Common myeloid progenitor, CD34-positive (primary cell): Measurements from ENCODE around the gene GTF2E1.

Experiments used
- CTCF ChIA-PET: fragments of 350-600 bp; sonication (Branson Sonifier 250); formaldehyde crosslinking; loops from one replicate; lab custom pipeline; 2021; ENCODE audit warnings: antibody characterized with exemption; lab: Charles Lee
- POLR2A ChIA-PET: fragments of 350-600 bp; sonication (Branson Sonifier 250); formaldehyde crosslinking; loops from one replicate; lab custom pipeline; 2021; ENCODE audit warnings: antibody characterized with exemption; lab: Charles Lee
- DNase-seq, 3 donors: peaks; one replicate each; pipeline versions ENCODE4 v3.0.0 to v3.0.0-alpha.2; 2013
- H3K27ac ChIP-seq, 2 experiments: 1 replicate in 1 of 2; 2 replicates in 1 of 2; pipeline ENCODE4 v1.7.0; 2013; ENCODE audit warnings: inconsistent platforms in 2 of 2, low read length in 2 of 2, mild to moderate bottlenecking in 2 of 2, low read depth in 1 of 2, moderate library complexity in 1 of 2; ENCODE audit not compliant: severe bottlenecking in 2 of 2, insufficient read depth in 1 of 2, poor library complexity in 1 of 2
- H3K27me3 ChIP-seq, 5 experiments: replicated peaks in 2 of 5; 1 replicate in 3 of 5; 2 replicates in 2 of 5; pipeline versions ENCODE4 v1.6.1 to v1.7.0; 2013; ENCODE audit warnings: low read length in 4 of 5, mild to moderate bottlenecking in 2 of 5, moderate library complexity in 2 of 5, inconsistent platforms in 1 of 5; ENCODE audit not compliant: insufficient read depth in 5 of 5, control insufficient read depth in 4 of 5
- H3K36me3 ChIP-seq, 4 experiments: 1 replicate in 2 of 4; 2 replicates in 2 of 4; pipeline versions ENCODE4 v1.6.1 to v1.7.0; 2013; ENCODE audit warnings: low read length in 3 of 4, control low read depth in 1 of 4, mild to moderate bottlenecking in 1 of 4; ENCODE audit not compliant: control insufficient read depth in 4 of 4, insufficient read depth in 4 of 4
- H3K4me1 ChIP-seq, 4 experiments: 1 replicate in 3 of 4; 2 replicates in 1 of 4; pipeline versions ENCODE4 v1.6.1 to v1.7.1; 2013; ENCODE audit warnings: low read length in 3 of 4, mild to moderate bottlenecking in 3 of 4, control low read depth in 1 of 4, inconsistent platforms in 1 of 4, moderate library complexity in 1 of 4; ENCODE audit not compliant: control insufficient read depth in 4 of 4, insufficient read depth in 4 of 4; ENCODE audit errors: control extremely low read depth in 1 of 4
- H3K4me3 ChIP-seq, 7 experiments: 1 replicate in 4 of 7; 2 replicates in 3 of 7; pipeline versions ENCODE4 v1.5.1 to v1.7.0; 2013; ENCODE audit warnings: mild to moderate bottlenecking in 7 of 7, low read length in 6 of 7, moderate library complexity in 6 of 7, inconsistent platforms in 2 of 7, low read depth in 2 of 7, control low read depth in 1 of 7; ENCODE audit not compliant: insufficient read depth in 4 of 7, control insufficient read depth in 1 of 7; ENCODE audit errors: extremely low read depth in 1 of 7
- H3K9me3 ChIP-seq, 5 experiments: 1 replicate in 4 of 5; 2 replicates in 1 of 5; pipeline versions ENCODE4 v1.6.1 to v1.7.1; 2013; ENCODE audit warnings: low read length in 4 of 5, mild to moderate bottlenecking in 2 of 5, inconsistent platforms in 1 of 5, low read depth in 1 of 5, moderate library complexity in 1 of 5; ENCODE audit not compliant: control insufficient read depth in 4 of 5, insufficient read depth in 2 of 5; ENCODE audit errors: control extremely low read depth in 1 of 5
- WGBS: methylation state at CpG from one replicate; pipeline ENCODE4 v1.1.5; 2013; ENCODE audit not compliant: insufficient coverage; 5-methylcytosine and 5-hydroxymethylcytosine counted together

Gene GTF2E1

GRCh38 chr3:120765830-120766493, 23.4 kb downstream of the GTF2E1 start:
- no peak for DNase-seq
- POLR2A ChIA-PET: interaction anchor here (0.5 kb wide), 1 partner anchor 346 kb away, joined by 3 read pairs; no protein-coding TSS in a partner anchor
- no peak overlapping the region for H3K4me3 ChIP-seq
- H3K27me3 ChIP-seq: no peaks in the 10 kb centered on the region
- H3K27ac ChIP-seq: no peak overlapping the region
- no peaks in the 10 kb centered on the region for H3K9me3 ChIP-seq
- CTCF ChIA-PET: no interaction called here
- H3K4me1 ChIP-seq: no peaks in the 10 kb centered on the region
- H3K36me3 ChIP-seq: peaks cover 2 to 5% (median 3%) of the 10 kb centered on the region in 4 experiments

GRCh38 chr3:120766576-120766975, 24.0 kb downstream of the GTF2E1 start:
- DNase-seq: no peak
- Histone ChIP-seq H3K27ac (no peak overlapping the region), H3K9me3 (no peaks in the 10 kb centered on the region), H3K4me1 (no peaks in the 10 kb centered on the region), H3K4me3 (no peak overlapping the region), H3K27me3 (no peaks in the 10 kb centered on the region), H3K36me3 (peaks cover 3 to 12% (median 4%) of the 10 kb centered on the region in 4 experiments)
- WGBS: 90% methylated on average over 2 of the region's 3 CpGs
- CTCF ChIA-PET: interaction anchor here (2.0 kb wide), 1 partner anchor 13 kb away, joined by 6 read pairs; no protein-coding TSS in a partner anchor
- POLR2A ChIA-PET: no interaction called here

GRCh38 chr3:120767106-120767505, 24.6 kb downstream of the GTF2E1 start:
- H3K4me1 ChIP-seq: no peaks in the 10 kb centered on the region
- no peaks in the 10 kb centered on the region for H3K9me3 ChIP-seq
- no peak overlapping the region for H3K27ac ChIP-seq
- peaks cover 4 to 16% (median 9%) of the 10 kb centered on the region in 4 experiments for H3K36me3 ChIP-seq
- no peaks in the 10 kb centered on the region for H3K27me3 ChIP-seq
- ChIA-PET POLR2A (no interaction called here), CTCF (interaction anchor here (2.0 kb wide), 1 partner anchor 13 kb away, joined by 6 read pairs; no protein-coding TSS in a partner anchor)
- H3K4me3 ChIP-seq: no peak overlapping the region
- 100% methylated on average over 1 of the region's 1 CpG for WGBS
- DNase-seq: no peak

- Histone ChIP-seq H3K4me1 (no peaks in the 10 kb centered on the region), H3K27ac (no peak overlapping the region), H3K36me3 (peaks cover 8 to 30% (median 11%) of the 10 kb centered on the region in 4 experiments), H3K9me3 (no peaks in the 10 kb centered on the region), H3K4me3 (no peak overlapping the region), H3K27me3 (no peaks in the 10 kb centered on the region)
- WGBS: 100% methylated on average over 2 of the region's 2 CpGs
- ChIA-PET POLR2A (no interaction called here), CTCF (interaction anchor here (0.8 to 1.5 kb wide), 3 partner anchors 11 to 603 kb away, joined by 3 read pairs; partner anchors contain the start of genes GTF2E1 and RABL3)
- no peak for DNase-seq
Measured at GRCh38 chr3:120769436-120769835, 26.9 kb downstream of the GTF2E1 start.

GRCh38 chr3:120770891-120771290, 28.3 kb downstream of the GTF2E1 start:
- Histone ChIP-seq H3K9me3 (no peaks in the 10 kb centered on the region), H3K36me3 (peaks cover 8 to 42% (median 13%) of the 10 kb centered on the region in 4 experiments), H3K4me3 (no peak overlapping the region), H3K27ac (no peak overlapping the region), H3K27me3 (no peaks in the 10 kb centered on the region), H3K4me1 (no peaks in the 10 kb centered on the region)
- 100% methylated on average over 4 of the region's 4 CpGs for WGBS
- POLR2A ChIA-PET: no interaction called here
- CTCF ChIA-PET: no interaction called here
- no peak for DNase-seq

- H3K27ac ChIP-seq: no peak overlapping the region
- no peaks in the 10 kb centered on the region for H3K27me3 ChIP-seq
- CTCF ChIA-PET: interaction anchor here (0.6 to 1.0 kb wide), 2 partner anchors 23 to 175 kb away, joined by 3 to 4 read pairs; no protein-coding TSS in a partner anchor
- H3K4me3 ChIP-seq: no peak overlapping the region
- 100% methylated on average over 1 of the region's 2 CpGs for WGBS
- H3K36me3 ChIP-seq: peaks cover 14 to 52% (median 20%) of the 10 kb centered on the region in 4 experiments
- H3K4me1 ChIP-seq: no peaks in the 10 kb centered on the region
- no peak for DNase-seq
- no peaks in the 10 kb centered on the region for H3K9me3 ChIP-seq
- POLR2A ChIA-PET: interaction anchor here (0.7 kb wide), 1 partner anchor 20 kb away, joined by 3 read pairs; no protein-coding TSS in a partner anchor
Measured at GRCh38 chr3:120772081-120772480, 29.5 kb downstream of the GTF2E1 start.

GRCh38 chr3:120773932-120774331, 31.4 kb downstream of the GTF2E1 start:
- peak in 2 of 3 donors; percentile 2 to 13 for DNase-seq
- Histone ChIP-seq H3K4me1 (no peaks in the 10 kb centered on the region), H3K27ac (no peak overlapping the region), H3K27me3 (no peaks in the 10 kb centered on the region), H3K36me3 (peaks cover 14 to 58% (median 22%) of the 10 kb centered on the region in 4 experiments), H3K4me3 (no peak overlapping the region), H3K9me3 (no peaks in the 10 kb centered on the region)
- CTCF ChIA-PET: interaction anchor here (1.2 kb wide), 1 partner anchor 209 kb away, joined by 3 read pairs; no protein-coding TSS in a partner anchor
- POLR2A ChIA-PET: interaction anchor here (0.6 kb wide), 1 partner anchor 217 kb away, joined by 6 read pairs; no protein-coding TSS in a partner anchor
